ENCODE measurements around the gene TMOD1.

DNA sequence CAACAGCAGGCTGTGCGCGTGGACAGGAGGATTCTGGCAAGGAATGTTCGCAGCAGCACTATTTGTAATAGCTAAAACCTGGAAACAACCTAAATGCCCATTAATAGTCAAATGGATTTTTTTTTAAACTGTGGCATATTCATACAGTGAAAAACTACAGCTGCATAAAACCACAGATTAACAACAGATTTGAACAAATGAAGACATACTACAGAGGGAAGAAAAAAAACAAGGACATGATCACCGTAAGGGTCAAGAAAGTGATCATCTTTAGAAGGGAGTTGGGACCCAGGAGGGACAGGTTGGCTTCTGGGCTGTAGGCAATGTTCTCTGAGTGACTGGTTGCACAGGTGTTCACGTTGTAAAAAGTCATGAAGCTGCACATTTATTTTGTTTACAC lies 1.2 kb upstream of the TMOD1 start:
- no peak for TF ChIP-seq POLR2A (IDR thresholded peaks at IDR 0.05)
- TF ChIP-seq, protein P1, sequence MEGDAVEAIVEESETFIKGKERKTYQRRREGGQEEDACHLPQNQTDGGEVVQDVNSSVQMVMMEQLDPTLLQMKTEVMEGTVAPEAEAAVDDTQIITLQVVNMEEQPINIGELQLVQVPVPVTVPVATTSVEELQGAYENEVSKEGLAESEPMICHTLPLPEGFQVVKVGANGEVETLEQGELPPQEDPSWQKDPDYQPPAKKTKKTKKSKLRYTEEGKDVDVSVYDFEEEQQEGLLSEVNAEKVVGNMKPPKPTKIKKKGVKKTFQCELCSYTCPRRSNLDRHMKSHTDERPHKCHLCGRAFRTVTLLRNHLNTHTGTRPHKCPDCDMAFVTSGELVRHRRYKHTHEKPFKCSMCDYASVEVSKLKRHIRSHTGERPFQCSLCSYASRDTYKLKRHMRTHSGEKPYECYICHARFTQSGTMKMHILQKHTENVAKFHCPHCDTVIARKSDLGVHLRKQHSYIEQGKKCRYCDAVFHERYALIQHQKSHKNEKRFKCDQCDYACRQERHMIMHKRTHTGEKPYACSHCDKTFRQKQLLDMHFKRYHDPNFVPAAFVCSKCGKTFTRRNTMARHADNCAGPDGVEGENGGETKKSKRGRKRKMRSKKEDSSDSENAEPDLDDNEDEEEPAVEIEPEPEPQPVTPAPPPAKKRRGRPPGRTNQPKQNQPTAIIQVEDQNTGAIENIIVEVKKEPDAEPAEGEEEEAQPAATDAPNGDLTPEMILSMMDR (IDR thresholded peaks at IDR 0.05), result no peak
